Measurements from ENCODE around the gene CD320. TPM values are rescaled to one million over a fixed set of nuclear protein-coding genes. Genes with fewer than 3 reads are reported as not detected.

Gene CD320
- polyA plus RNA-seq, 1 donor from 2014 or later = 89.6 TPM

DNA sequence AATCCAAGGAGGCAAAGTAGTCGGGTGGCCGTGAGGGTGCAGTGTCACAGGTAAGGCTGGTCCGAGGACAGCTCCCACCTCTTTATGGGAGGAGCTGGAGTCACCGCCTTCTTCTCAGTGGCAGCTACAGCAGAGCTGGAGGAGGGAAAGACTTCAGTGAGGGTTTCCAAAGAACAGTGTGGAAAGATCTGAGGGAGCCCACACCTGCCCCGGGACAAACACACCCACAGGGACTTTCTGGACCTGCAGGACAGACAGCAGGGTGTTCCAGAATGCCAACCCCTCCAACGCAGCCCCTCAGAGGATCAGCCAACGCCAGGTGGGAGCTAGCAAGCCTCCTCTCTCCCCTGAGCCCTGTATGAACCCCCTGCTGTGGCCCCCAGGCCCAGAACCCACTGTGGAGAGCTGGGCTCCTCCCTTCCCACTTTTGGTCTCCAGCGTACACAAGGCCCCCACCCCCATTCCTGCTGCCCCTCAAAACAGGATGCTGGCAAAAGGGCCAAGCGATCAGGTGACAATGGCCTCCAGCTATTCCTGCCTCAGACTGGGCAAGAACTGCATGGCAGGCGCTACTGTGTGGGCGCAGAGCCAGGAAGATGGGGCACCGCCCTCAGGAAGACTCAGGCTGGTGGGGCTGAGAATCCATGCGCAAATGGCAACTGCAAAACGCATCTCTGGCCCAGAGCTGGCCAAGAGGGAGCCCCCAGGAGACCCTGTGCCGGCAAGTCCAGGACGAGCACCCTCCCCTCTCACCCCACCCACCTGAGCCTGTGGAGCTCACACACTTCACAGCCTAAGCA is 3.5 kb upstream of the CD320 start:
- no peaks in the 10 kb centered on the region for H3K27me3 ChIP-seq (ENCODE audit: insufficient read depth, low read depth, low read length)
- TF ChIP-seq EZH2 (IDR thresholded peaks at IDR 0.05; ENCODE audit: borderline replicate concordance, insufficient read depth, low read length, poor library complexity, severe bottlenecking) (no peak), EP300 (conservative IDR thresholded peaks at IDR 0.05; ENCODE audit: poor library complexity, severe bottlenecking) (no peak), POLR2AphosphoS5 (IDR thresholded peaks at IDR 0.05) (no peak), MXI1 (conservative IDR thresholded peaks at IDR 0.05; ENCODE audit: poor library complexity, severe bottlenecking) (no peak), RAD21 (conservative IDR thresholded peaks at IDR 0.05) (no peak), SMC3 (conservative IDR thresholded peaks at IDR 0.05; ENCODE audit: poor library complexity) (no peak), TAF1 (IDR thresholded peaks at IDR 0.05; ENCODE audit: low read depth) (no peak)
- TF ChIP-seq, protein P1, sequence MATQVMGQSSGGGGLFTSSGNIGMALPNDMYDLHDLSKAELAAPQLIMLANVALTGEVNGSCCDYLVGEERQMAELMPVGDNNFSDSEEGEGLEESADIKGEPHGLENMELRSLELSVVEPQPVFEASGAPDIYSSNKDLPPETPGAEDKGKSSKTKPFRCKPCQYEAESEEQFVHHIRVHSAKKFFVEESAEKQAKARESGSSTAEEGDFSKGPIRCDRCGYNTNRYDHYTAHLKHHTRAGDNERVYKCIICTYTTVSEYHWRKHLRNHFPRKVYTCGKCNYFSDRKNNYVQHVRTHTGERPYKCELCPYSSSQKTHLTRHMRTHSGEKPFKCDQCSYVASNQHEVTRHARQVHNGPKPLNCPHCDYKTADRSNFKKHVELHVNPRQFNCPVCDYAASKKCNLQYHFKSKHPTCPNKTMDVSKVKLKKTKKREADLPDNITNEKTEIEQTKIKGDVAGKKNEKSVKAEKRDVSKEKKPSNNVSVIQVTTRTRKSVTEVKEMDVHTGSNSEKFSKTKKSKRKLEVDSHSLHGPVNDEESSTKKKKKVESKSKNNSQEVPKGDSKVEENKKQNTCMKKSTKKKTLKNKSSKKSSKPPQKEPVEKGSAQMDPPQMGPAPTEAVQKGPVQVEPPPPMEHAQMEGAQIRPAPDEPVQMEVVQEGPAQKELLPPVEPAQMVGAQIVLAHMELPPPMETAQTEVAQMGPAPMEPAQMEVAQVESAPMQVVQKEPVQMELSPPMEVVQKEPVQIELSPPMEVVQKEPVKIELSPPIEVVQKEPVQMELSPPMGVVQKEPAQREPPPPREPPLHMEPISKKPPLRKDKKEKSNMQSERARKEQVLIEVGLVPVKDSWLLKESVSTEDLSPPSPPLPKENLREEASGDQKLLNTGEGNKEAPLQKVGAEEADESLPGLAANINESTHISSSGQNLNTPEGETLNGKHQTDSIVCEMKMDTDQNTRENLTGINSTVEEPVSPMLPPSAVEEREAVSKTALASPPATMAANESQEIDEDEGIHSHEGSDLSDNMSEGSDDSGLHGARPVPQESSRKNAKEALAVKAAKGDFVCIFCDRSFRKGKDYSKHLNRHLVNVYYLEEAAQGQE (IDR thresholded peaks at IDR 0.05; ENCODE audit: borderline replicate concordance) = no peak
- TF ChIP-seq, protein P2, sequence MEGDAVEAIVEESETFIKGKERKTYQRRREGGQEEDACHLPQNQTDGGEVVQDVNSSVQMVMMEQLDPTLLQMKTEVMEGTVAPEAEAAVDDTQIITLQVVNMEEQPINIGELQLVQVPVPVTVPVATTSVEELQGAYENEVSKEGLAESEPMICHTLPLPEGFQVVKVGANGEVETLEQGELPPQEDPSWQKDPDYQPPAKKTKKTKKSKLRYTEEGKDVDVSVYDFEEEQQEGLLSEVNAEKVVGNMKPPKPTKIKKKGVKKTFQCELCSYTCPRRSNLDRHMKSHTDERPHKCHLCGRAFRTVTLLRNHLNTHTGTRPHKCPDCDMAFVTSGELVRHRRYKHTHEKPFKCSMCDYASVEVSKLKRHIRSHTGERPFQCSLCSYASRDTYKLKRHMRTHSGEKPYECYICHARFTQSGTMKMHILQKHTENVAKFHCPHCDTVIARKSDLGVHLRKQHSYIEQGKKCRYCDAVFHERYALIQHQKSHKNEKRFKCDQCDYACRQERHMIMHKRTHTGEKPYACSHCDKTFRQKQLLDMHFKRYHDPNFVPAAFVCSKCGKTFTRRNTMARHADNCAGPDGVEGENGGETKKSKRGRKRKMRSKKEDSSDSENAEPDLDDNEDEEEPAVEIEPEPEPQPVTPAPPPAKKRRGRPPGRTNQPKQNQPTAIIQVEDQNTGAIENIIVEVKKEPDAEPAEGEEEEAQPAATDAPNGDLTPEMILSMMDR (IDR thresholded peaks at IDR 0.05; ENCODE audit: poor library complexity, severe bottlenecking) = no peak
- H3K9ac ChIP-seq (ENCODE audit: low read length) = no peak overlapping the region
- H3K4me2 ChIP-seq (ENCODE audit: low read length) = no peak overlapping the region
- H3F3A ChIP-seq (ENCODE audit: insufficient read depth, low read length, poor library complexity, severe bottlenecking) = no peaks in the 10 kb centered on the region
- H4K20me1 ChIP-seq (ENCODE audit: insufficient read depth) = no peaks in the 10 kb centered on the region
- no peak overlapping the region for H3K27ac ChIP-seq (ENCODE audit: low read length)
- no peaks in the 10 kb centered on the region for H3K9me3 ChIP-seq (ENCODE audit: low read length)
- H3K4me3 ChIP-seq (ENCODE audit: low read length) = no peak overlapping the region
- H3K79me2 ChIP-seq (replicated peaks; ENCODE audit: insufficient read depth, low read length) = peaks cover 14% of the 10 kb centered on the region
- H2AFZ ChIP-seq (ENCODE audit: low read depth, low read length) = no peak overlapping the region
- no peaks in the 10 kb centered on the region for H3K9me2 ChIP-seq (ENCODE audit: insufficient read depth, low read length)
- no peaks in the 10 kb centered on the region for H3K36me3 ChIP-seq (ENCODE audit: insufficient read depth, low read length)

DNA sequence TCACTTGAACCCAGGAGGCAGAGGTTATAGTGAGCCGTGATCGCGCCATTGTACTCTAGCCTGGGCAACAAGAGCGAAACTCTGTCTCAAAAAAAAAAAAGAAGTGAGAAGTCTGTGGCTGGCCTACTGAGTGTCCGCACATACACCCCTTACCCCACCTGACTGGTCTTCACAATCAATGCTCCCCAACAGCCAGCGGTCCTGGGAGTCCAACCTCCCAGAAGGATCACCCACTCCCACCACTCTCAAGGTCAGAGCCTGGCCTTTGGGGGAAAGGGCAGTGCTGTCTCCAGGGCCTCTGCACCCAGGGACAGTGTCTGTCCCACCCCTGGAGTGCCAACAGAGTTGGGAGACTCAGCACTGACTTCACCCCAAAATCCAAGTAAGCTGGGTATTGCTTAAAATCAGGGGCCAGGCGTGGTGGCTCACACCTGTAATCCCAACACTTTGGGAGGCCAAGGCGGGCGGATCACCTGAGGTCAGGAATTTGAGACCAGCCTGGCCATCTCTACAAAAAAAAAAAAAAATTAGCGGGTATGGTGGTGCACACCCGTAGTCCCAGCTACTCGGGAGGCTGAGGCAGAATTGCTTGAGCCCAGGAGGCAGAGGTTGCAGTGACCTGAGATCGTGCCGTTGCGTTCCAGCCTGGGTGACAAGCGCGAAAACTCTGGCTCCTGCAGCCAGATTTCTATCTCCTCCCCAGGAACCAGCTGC is 2.3 kb upstream of the CD320 start:
- no peak overlapping the region for H3K4me3 ChIP-seq (ENCODE audit: low read length)
- H3K9me2 ChIP-seq (ENCODE audit: insufficient read depth, low read length) = no peaks in the 10 kb centered on the region
- no peak overlapping the region for H3K27ac ChIP-seq (ENCODE audit: low read length)
- H4K20me1 ChIP-seq (ENCODE audit: insufficient read depth) = no peaks in the 10 kb centered on the region
- H3K36me3 ChIP-seq (ENCODE audit: insufficient read depth, low read length) = no peaks in the 10 kb centered on the region
- TF ChIP-seq SMC3 (conservative IDR thresholded peaks at IDR 0.05; ENCODE audit: poor library complexity) = no peak
- TF ChIP-seq POLR2AphosphoS5 (IDR thresholded peaks at IDR 0.05) = no peak
- TF ChIP-seq, protein P1 (IDR thresholded peaks at IDR 0.05; ENCODE audit: borderline replicate concordance) = no peak
- TF ChIP-seq TAF1 (IDR thresholded peaks at IDR 0.05; ENCODE audit: low read depth) = no peak
- TF ChIP-seq RAD21 (conservative IDR thresholded peaks at IDR 0.05) = no peak
- TF ChIP-seq, protein P2 (IDR thresholded peaks at IDR 0.05; ENCODE audit: poor library complexity, severe bottlenecking) = no peak
- TF ChIP-seq EZH2 (IDR thresholded peaks at IDR 0.05; ENCODE audit: borderline replicate concordance, insufficient read depth, low read length, poor library complexity, severe bottlenecking) = no peak
- TF ChIP-seq EP300 (conservative IDR thresholded peaks at IDR 0.05; ENCODE audit: poor library complexity, severe bottlenecking) = no peak
- no peak for TF ChIP-seq MXI1 (conservative IDR thresholded peaks at IDR 0.05; ENCODE audit: poor library complexity, severe bottlenecking)
- H3K27me3 ChIP-seq (ENCODE audit: insufficient read depth, low read depth, low read length) = no peaks in the 10 kb centered on the region
- H3K9me3 ChIP-seq (ENCODE audit: low read length) = no peaks in the 10 kb centered on the region
- H3K9ac ChIP-seq (ENCODE audit: low read length) = no peak overlapping the region
- H3F3A ChIP-seq (ENCODE audit: insufficient read depth, low read length, poor library complexity, severe bottlenecking) = no peaks in the 10 kb centered on the region
- no peak overlapping the region for H2AFZ ChIP-seq (ENCODE audit: low read depth, low read length)
- no peak overlapping the region for H3K4me2 ChIP-seq (ENCODE audit: low read length)
- H3K79me2 ChIP-seq (replicated peaks; ENCODE audit: insufficient read depth, low read length) = peaks cover 17% of the 10 kb centered on the region
